Suprapubic skin (tissue), 4 donors: ENCODE data around the gene HCN4.

Experiments
- CTCF ChIP-seq, 2 donors: fragments of 200-600 bp in 1 of 2; fragments of 450-650 bp in 1 of 2; sonication (generic) in 1 of 2; IDR thresholded peaks; one replicate each; pipeline ENCODE4 v1.5.1; 2016 to 2019; ENCODE audit warnings: antibody characterized with exemption in 2 of 2, mild to moderate bottlenecking in 1 of 2, moderate library complexity in 1 of 2
- POLR2A ChIP-seq, 2 donors: fragments of 450-650 bp; IDR thresholded peaks; one replicate each; pipeline ENCODE4 v1.6.1; 2017; ENCODE audit warnings: antibody characterized with exemption in 2 of 2, mild to moderate bottlenecking in 2 of 2, moderate library complexity in 2 of 2
- POLR2AphosphoS5 ChIP-seq, 3 donors: sonication (generic); formaldehyde crosslinking; IDR thresholded peaks; one replicate each; pipeline ENCODE4 v1.6.1; 2017; ENCODE audit warnings: antibody characterized with exemption in 3 of 3

GRCh38 chr15:73382115-73382514, 13.4 kb upstream of the HCN4 start:
- TF ChIP-seq CTCF (IDR thresholded peaks at IDR 0.05) (no peak), POLR2AphosphoS5 (IDR thresholded peaks at IDR 0.05) (no peak), POLR2A (IDR thresholded peaks at IDR 0.05) (no peak)
